Esophagus muscularis mucosa (tissue), 4 donors: Measurements from ENCODE around the gene SLC30A7. TPM values are rescaled to one million over a fixed set of nuclear protein-coding genes. Genes with fewer than 3 reads are reported as not detected.

ENCODE experiments used
- DNase-seq: peaks from one replicate; pipeline ENCODE4 v3.0.0-alpha.2; 2017; ENCODE audit errors: extremely low spot score
- H3K27ac ChIP-seq, 4 donors: fragments of 200-600 bp; sonication (generic); replicated peaks in 1 of 4; 1 replicate in 3 of 4; 2 replicates in 1 of 4; pipeline ENCODE4 v1.5.1; 2016 to 2019; ENCODE audit warnings: mild to moderate bottlenecking in 1 of 4
- H3K27me3 ChIP-seq, 4 donors: fragments of 200-600 bp; sonication (generic); one replicate each; pipeline versions ENCODE4 v1.5.1 to v1.6.0; 2016 to 2019
- H3K36me3 ChIP-seq, 4 donors: fragments of 200-600 bp; sonication (generic); one replicate each; pipeline ENCODE4 v1.5.1; 2016 to 2019
- H3K4me1 ChIP-seq, 4 donors: fragments of 200-600 bp; sonication (generic); one replicate each; pipeline ENCODE4 v1.5.1; 2016 to 2019
- H3K4me3 ChIP-seq, 4 donors: fragments of 200-600 bp; sonication (generic); 1 replicate in 2 of 4; 2 replicates in 2 of 4; pipeline ENCODE4 v1.5.1; 2016 to 2019; ENCODE audit warnings: mild to moderate bottlenecking in 4 of 4, moderate library complexity in 1 of 4
- H3K9me3 ChIP-seq, 4 donors: fragments of 200-600 bp; sonication (generic); 1 replicate in 3 of 4; 2 replicates in 1 of 4; pipeline ENCODE4 v1.5.1; 2016 to 2019
- EP300 ChIP-seq: sonication (generic); formaldehyde crosslinking; IDR thresholded peaks from one replicate; pipeline ENCODE4 v1.6.1; 2017; ENCODE audit warnings: antibody characterized with exemption
- POLR2A ChIP-seq: fragments of 450-650 bp; IDR thresholded peaks from one replicate; pipeline ENCODE4 v1.6.1; 2017; ENCODE audit warnings: antibody characterized with exemption, moderate library complexity, mild to moderate bottlenecking, low read depth
- POLR2AphosphoS5 ChIP-seq, 2 donors: sonication (generic); formaldehyde crosslinking; IDR thresholded peaks; one replicate each; pipeline ENCODE4 v1.6.1; 2017; ENCODE audit warnings: antibody characterized with exemption in 2 of 2
- WGBS: methylation state at CpG from one replicate; pipeline ENCODE4 v1.1.5; 2018; 5-methylcytosine and 5-hydroxymethylcytosine counted together
- intact Hi-C: fragments of 100-400 bp; cut with DNase I; formaldehyde crosslinking; loops from one replicate; pipeline ENCODE4 v1.15.1; 2023
- total RNA-seq, 4 donors: library from RNA; depleted of rRNA; stranded (reverse); fragments of >200 nt; gene quantifications; one replicate each; pipeline versions ENCODE4 v1.1.0 to v1.2.1, GENCODE V29; 2016
- TF ChIP-seq, protein P1 (sequence below), 3 experiments: fragments of 200-600 bp in 2 of 3; fragments of 450-650 bp in 1 of 3; sonication (generic) in 2 of 3; IDR thresholded peaks; one replicate each; pipeline ENCODE4 v1.5.1; 2017 to 2019; ENCODE audit warnings: antibody characterized with exemption in 3 of 3, mild to moderate bottlenecking in 2 of 3, moderate library complexity in 1 of 3

SLC30A7 gene
- total RNA-seq, 4 donors from 2014 or later = 10.5 to 19.9 (median 13.6) TPM

GRCh38 chr1:101002551-101002950 lies 106.7 kb downstream of the SLC30A7 start:
- Histone ChIP-seq H3K4me1 (peaks cover 15 to 50% (median 34%) of the 10 kb centered on the region in 4 donors), H3K27me3 (no peaks in the 10 kb centered on the region), H3K36me3 (peaks cover 0 to 23% (median 9%) of the 10 kb centered on the region in 4 donors), H3K4me3 (no peak overlapping the region), H3K27ac (peak overlapping the region in 3 of 4 donors; percentile 4 to 28 (median 7)), H3K9me3 (no peaks in the 10 kb centered on the region)
- 47% methylated on average over 2 of the region's 2 CpGs for WGBS
- no peak for DNase-seq
- intact Hi-C loops = no loop called here
- TF ChIP-seq, protein P1, sequence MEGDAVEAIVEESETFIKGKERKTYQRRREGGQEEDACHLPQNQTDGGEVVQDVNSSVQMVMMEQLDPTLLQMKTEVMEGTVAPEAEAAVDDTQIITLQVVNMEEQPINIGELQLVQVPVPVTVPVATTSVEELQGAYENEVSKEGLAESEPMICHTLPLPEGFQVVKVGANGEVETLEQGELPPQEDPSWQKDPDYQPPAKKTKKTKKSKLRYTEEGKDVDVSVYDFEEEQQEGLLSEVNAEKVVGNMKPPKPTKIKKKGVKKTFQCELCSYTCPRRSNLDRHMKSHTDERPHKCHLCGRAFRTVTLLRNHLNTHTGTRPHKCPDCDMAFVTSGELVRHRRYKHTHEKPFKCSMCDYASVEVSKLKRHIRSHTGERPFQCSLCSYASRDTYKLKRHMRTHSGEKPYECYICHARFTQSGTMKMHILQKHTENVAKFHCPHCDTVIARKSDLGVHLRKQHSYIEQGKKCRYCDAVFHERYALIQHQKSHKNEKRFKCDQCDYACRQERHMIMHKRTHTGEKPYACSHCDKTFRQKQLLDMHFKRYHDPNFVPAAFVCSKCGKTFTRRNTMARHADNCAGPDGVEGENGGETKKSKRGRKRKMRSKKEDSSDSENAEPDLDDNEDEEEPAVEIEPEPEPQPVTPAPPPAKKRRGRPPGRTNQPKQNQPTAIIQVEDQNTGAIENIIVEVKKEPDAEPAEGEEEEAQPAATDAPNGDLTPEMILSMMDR (IDR thresholded peaks at IDR 0.05) = no peak
- no peak for TF ChIP-seq POLR2A
- no peak for TF ChIP-seq EP300
- no peak for TF ChIP-seq POLR2AphosphoS5 (IDR thresholded peaks at IDR 0.05)

DNA sequence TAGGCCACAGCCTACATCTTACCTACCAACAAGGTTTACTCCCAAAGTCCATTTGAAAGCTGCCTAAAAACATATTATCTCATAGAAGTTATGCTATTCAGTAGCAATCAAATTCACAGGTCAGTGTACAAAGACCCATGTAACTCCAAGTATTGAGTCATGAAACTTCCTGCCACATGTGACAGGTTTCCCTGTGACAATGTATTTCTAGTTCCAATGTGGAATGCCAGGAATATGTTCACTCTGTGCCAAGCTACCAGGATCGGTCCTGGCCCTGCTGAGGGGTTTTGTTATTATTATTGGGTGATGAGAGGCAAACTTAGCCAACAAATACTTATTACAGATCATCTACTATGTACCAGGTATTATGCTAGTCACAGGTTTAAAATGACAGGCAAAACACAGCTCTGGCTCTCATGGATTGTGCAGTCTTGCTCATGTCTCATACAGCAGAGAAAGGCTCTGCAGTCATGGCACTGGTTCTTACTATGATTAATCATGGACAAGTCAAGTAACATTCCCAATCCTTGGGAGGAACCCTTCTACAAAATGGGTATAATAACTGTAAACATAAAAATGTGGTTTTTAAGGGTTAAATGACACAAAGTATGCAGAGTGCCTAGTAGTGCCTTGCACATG lies 107.2 kb downstream of the SLC30A7 start:
- peaks cover 0 to 23% (median 8%) of the 10 kb centered on the region in 4 donors for H3K36me3 ChIP-seq
- no peak for DNase-seq
- no peak for TF ChIP-seq POLR2AphosphoS5 (IDR thresholded peaks at IDR 0.05)
- no peak for TF ChIP-seq EP300
- no peak for TF ChIP-seq POLR2A
- TF ChIP-seq, protein P1 (IDR thresholded peaks at IDR 0.05) = no peak
- H3K9me3 ChIP-seq = no peaks in the 10 kb centered on the region
- peaks cover 15 to 50% (median 34%) of the 10 kb centered on the region in 4 donors for H3K4me1 ChIP-seq
- intact Hi-C loops = no loop called here
- H3K27me3 ChIP-seq = no peaks in the 10 kb centered on the region
- peak overlapping the region in 3 of 4 donors; percentile 4 to 28 (median 7) for H3K27ac ChIP-seq
- no peak overlapping the region for H3K4me3 ChIP-seq
- WGBS = 50% methylated on average over 1 of the region's 1 CpG

DNA sequence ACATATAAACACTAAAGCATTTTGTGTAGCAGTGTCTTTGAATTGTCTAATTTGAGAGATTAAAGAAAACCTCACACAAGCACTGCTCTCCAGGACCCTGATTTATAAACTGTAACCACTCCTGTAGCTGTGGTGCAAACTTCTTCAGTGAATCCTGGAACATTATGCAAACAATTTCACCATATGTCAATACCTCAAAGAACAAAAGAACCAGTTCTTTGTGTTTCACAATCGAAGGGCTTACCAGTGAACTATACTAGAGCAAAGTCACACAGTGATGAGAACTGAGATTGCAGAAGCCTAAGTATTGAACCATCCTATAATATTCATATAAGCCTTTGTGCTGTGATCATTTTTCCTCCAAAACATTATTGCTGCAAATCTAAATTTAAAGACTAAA lies 108.2 kb downstream of the SLC30A7 start:
- peaks cover 15 to 50% (median 34%) of the 10 kb centered on the region in 4 donors for H3K4me1 ChIP-seq
- H3K36me3 ChIP-seq = peaks cover 0 to 20% (median 8%) of the 10 kb centered on the region in 4 donors
- no peaks in the 10 kb centered on the region for H3K27me3 ChIP-seq
- peak overlapping the region in 3 of 4 donors; percentile 30 to 65 (median 37) for H3K27ac ChIP-seq
- intact Hi-C loops = no loop called here
- DNase-seq = no peak
- TF ChIP-seq, protein P1 (IDR thresholded peaks at IDR 0.05) = no peak
- TF ChIP-seq EP300 (no peak), POLR2AphosphoS5 (IDR thresholded peaks at IDR 0.05) (no peak), POLR2A (no peak)
- H3K9me3 ChIP-seq = no peaks in the 10 kb centered on the region
- H3K4me3 ChIP-seq = no peak overlapping the region
- WGBS = 57% methylated on average over 1 of the region's 1 CpG

DNA sequence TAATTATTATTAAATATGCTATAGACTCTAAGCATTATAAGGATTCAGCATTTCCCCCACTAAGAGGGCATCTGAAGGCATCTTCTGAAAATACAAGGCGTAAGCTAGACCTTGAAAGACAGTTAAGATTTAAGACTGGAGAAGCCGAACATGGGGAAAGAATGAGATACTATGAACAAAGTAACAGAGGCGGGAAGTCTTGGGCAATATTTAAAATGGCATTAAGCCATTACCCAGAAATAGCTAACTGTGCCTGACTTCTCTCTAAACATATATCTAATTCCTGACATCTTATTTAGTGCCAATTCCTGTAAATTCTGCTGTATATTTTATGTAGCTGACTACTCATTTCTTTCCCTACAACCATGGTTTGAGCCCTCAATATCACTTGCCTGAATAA lies 108.8 kb downstream of the SLC30A7 start:
- Histone ChIP-seq H3K9me3 (no peaks in the 10 kb centered on the region), H3K4me3 (no peak overlapping the region), H3K27me3 (no peaks in the 10 kb centered on the region), H3K36me3 (peaks cover 0 to 16% (median 6%) of the 10 kb centered on the region in 4 donors), H3K27ac (peak overlapping the region; percentile 16 to 65 (median 34)), H3K4me1 (peaks cover 15 to 49% (median 34%) of the 10 kb centered on the region in 4 donors)
- no peak for TF ChIP-seq POLR2A
- TF ChIP-seq, protein P1 (IDR thresholded peaks at IDR 0.05) = no peak
- no peak for TF ChIP-seq EP300
- no peak for TF ChIP-seq POLR2AphosphoS5 (IDR thresholded peaks at IDR 0.05)
- DNase-seq = no peak
- intact Hi-C loops = no loop called here
- 36% methylated on average over 3 of the region's 3 CpGs for WGBS
